Hepatocyte (in vitro differentiated cells): ENCODE data around the gene CHST1. TPM values are rescaled to one million over a fixed set of nuclear protein-coding genes. Genes with fewer than 3 reads are reported as not detected.

ENCODE experiments used
- DNase-seq: peaks from one replicate; pipeline ENCODE4 v3.0.0-alpha.2; 2016; ENCODE audit warnings: low spot score
- H2AFZ ChIP-seq: fragments of 200-600 bp; sonication (generic); 2 replicates; pipeline ENCODE4 v1.6.0; 2016; ENCODE audit warnings: antibody characterized with exemption, mild to moderate bottlenecking
- H3K27ac ChIP-seq: fragments of 200-600 bp; sonication (generic); 2 replicates; pipeline ENCODE4 v1.5.1; 2016; ENCODE audit warnings: mild to moderate bottlenecking
- H3K27me3 ChIP-seq: fragments of 200-600 bp; sonication (generic); 2 replicates; pipeline ENCODE4 v1.6.1; 2016
- H3K36me3 ChIP-seq: fragments of 200-600 bp; sonication (generic); replicated peaks from 2 replicates; pipeline ENCODE4 v1.5.1; 2016; ENCODE audit warnings: low read depth; ENCODE audit not compliant: insufficient read depth
- H3K4me1 ChIP-seq: fragments of 200-600 bp; sonication (generic); 2 replicates; pipeline ENCODE4 v1.5.1; 2016; ENCODE audit warnings: mild to moderate bottlenecking, moderate library complexity; ENCODE audit not compliant: insufficient read depth
- H3K4me2 ChIP-seq: fragments of 200-600 bp; sonication (generic); 2 replicates; pipeline ENCODE4 v1.6.0; 2016
- H3K4me3 ChIP-seq: fragments of 200-600 bp; sonication (generic); 2 replicates; pipeline ENCODE4 v1.5.1; 2016; ENCODE audit warnings: mild to moderate bottlenecking
- H3K79me2 ChIP-seq: fragments of 200-600 bp; sonication (generic); 2 replicates; pipeline ENCODE4 v1.6.0; 2017; ENCODE audit warnings: mild to moderate bottlenecking
- H3K9me2 ChIP-seq: fragments of 200-600 bp; sonication (generic); replicated peaks from 2 replicates; pipeline ENCODE4 v1.6.0; 2017; ENCODE audit warnings: mild to moderate bottlenecking; ENCODE audit not compliant: insufficient read depth
- H3K9me3 ChIP-seq: fragments of 200-600 bp; sonication (generic); 2 replicates; pipeline ENCODE4 v1.5.1; 2016; ENCODE audit warnings: low read depth, mild to moderate bottlenecking
- H4K20me1 ChIP-seq: fragments of 200-600 bp; sonication (generic); 2 replicates; pipeline ENCODE4 v1.6.0; 2016; ENCODE audit warnings: mild to moderate bottlenecking; ENCODE audit not compliant: insufficient read depth, poor library complexity, severe bottlenecking
- CTCF ChIP-seq: fragments of 200-600 bp; sonication (generic); IDR thresholded peaks from 2 replicates; pipeline ENCODE4 v1.5.1; 2016; ENCODE audit warnings: antibody characterized with exemption, mild to moderate bottlenecking; ENCODE audit not compliant: poor library complexity
- EZH2 ChIP-seq: fragments of 200-600 bp; sonication (generic); IDR thresholded peaks from 2 replicates; pipeline ENCODE4 v1.6.1; 2016; ENCODE audit warnings: antibody characterized with exemption, mild to moderate bottlenecking, borderline replicate concordance
- EZH2phosphoT487 ChIP-seq: fragments of 200-600 bp; sonication (generic); IDR thresholded peaks from one replicate; pipeline ENCODE4 v1.6.1; 2018; ENCODE audit warnings: antibody characterized with exemption, mild to moderate bottlenecking, low read depth, moderate library complexity; ENCODE audit not compliant: unreplicated experiment, severe bottlenecking
- WGBS: methylation state at CpG from one replicate; pipeline ENCODE4 v1.1.6; 2016; ENCODE audit warnings: low lambda C conversion rate; ENCODE audit errors: missing lambda C conversion rate; 5-methylcytosine and 5-hydroxymethylcytosine counted together
- polyA plus RNA-seq: library from polyadenylated mRNA; unstranded; fragments of >200 nt; fragmentation: Nextera tagmentation; extraction: Ambion mirVana; gene quantifications from 2 replicates; pipeline ENCODE4 v1.2.1, GENCODE V29; 2016
- total RNA-seq: library from RNA; depleted of rRNA; stranded (reverse); fragments of >200 nt; gene quantifications from 2 replicates; pipeline ENCODE4 v1.2.3, GENCODE V29; 2014

Gene CHST1
- total and polyA plus RNA-seq, 2 experiments from 2014 or later = 1.3 to 1.9 TPM

- WGBS = 64% methylated on average over 1 of the region's 1 CpG
- H4K20me1 ChIP-seq = no peaks in the 10 kb centered on the region
- TF ChIP-seq EZH2 = no peak
- no peak for TF ChIP-seq CTCF
- TF ChIP-seq EZH2phosphoT487 = no peak
Observed at GRCh38 chr11:45621588-45621987, 43.8 kb downstream of the CHST1 start.

GRCh38 chr11:45620243-45620642 is 45.2 kb downstream of the CHST1 start:
- Histone ChIP-seq H3K9me2 (no peaks in the 10 kb centered on the region), H3K4me3 (no peak overlapping the region), H3K79me2 (no peaks in the 10 kb centered on the region), H3K27ac (no peak overlapping the region), H3K9me3 (no peaks in the 10 kb centered on the region), H3K27me3 (peaks cover 7% of the 10 kb centered on the region), H2AFZ (no peak overlapping the region), H3K4me1 (no peaks in the 10 kb centered on the region), H3K4me2 (no peak overlapping the region), H3K36me3 (no peaks in the 10 kb centered on the region), H4K20me1 (no peaks in the 10 kb centered on the region)
- 96% methylated on average over 3 of the region's 3 CpGs for WGBS
- TF ChIP-seq EZH2phosphoT487 (no peak), EZH2 (no peak), CTCF (no peak)
- no peak for DNase-seq

More at GRCh38 chr11:45621588-45621987, 43.8 kb downstream of the CHST1 start:
- Histone ChIP-seq H2AFZ (no peak overlapping the region), H3K4me2 (no peak overlapping the region), H3K27me3 (peaks cover 7% of the 10 kb centered on the region), H3K4me1 (no peaks in the 10 kb centered on the region), H3K9me2 (no peaks in the 10 kb centered on the region), H3K79me2 (no peaks in the 10 kb centered on the region), H3K9me3 (no peaks in the 10 kb centered on the region), H3K36me3 (no peaks in the 10 kb centered on the region), H3K27ac (no peak overlapping the region), H3K4me3 (no peak overlapping the region)
- DNase-seq = no peak

GRCh38 chr11:45618897-45619296 is 46.5 kb downstream of the CHST1 start:
- H3K36me3 ChIP-seq = no peaks in the 10 kb centered on the region

More at GRCh38 chr11:45618897-45619296, 46.5 kb downstream of the CHST1 start:
- Histone ChIP-seq H3K9me2 (no peaks in the 10 kb centered on the region), H3K9me3 (no peaks in the 10 kb centered on the region), H3K79me2 (no peaks in the 10 kb centered on the region), H3K4me2 (no peak overlapping the region), H4K20me1 (no peaks in the 10 kb centered on the region), H3K27ac (no peak overlapping the region), H2AFZ (no peak overlapping the region), H3K4me3 (no peak overlapping the region), H3K4me1 (no peaks in the 10 kb centered on the region), H3K27me3 (peaks cover 7% of the 10 kb centered on the region)
- TF ChIP-seq EZH2 = no peak
- no peak for TF ChIP-seq EZH2phosphoT487
- TF ChIP-seq CTCF = no peak
- DNase-seq = no peak
